NCI-H128 (cell line): ENCODE results near the gene LZTS3.
"Not testable (repeated sequence)": the region's sequence is repeated elsewhere in the genome, so short reads cannot be mapped to it uniquely, and the experiment has no call there.

ENCODE experiments used
- DNase-seq: peaks from one replicate; lab custom pipeline; 2025; ENCODE audit not compliant: unreplicated experiment; lab: John Stamatoyannopoulos, UW

LZTS3 gene

GRCh38 chr20:3192226-3193015 lies 19.1 kb upstream of the LZTS3 start:
- no peak for DNase-seq

GRCh38 chr20:3190681-3191111 lies 17.3 kb upstream of the LZTS3 start:
- DNase-seq: no peak

GRCh38 chr20:3189561-3190131 lies 16.3 kb upstream of the LZTS3 start:
- DNase-seq: no peak

GRCh38 chr20:3188823-3189413 lies 15.6 kb upstream of the LZTS3 start:
- DNase-seq: no peak

GRCh38 chr20:3187861-3188260 lies 14.5 kb upstream of the LZTS3 start:
- not testable (repeated sequence) for DNase-seq

GRCh38 chr20:3183896-3184612 lies 10.7 kb upstream of the LZTS3 start:
- no peak for DNase-seq

- DNase-seq: not testable (repeated sequence)
These were observed 9.1 kb upstream of the LZTS3 start for GRCh38 chr20:3182429-3182828.

- DNase-seq: no peak
These were observed 7.9 kb upstream of the LZTS3 start for GRCh38 chr20:3181270-3181669.

GRCh38 chr20:3180319-3180718 lies 7.0 kb upstream of the LZTS3 start:
- DNase-seq: no peak

GRCh38 chr20:3177746-3178485 lies 4.6 kb upstream of the LZTS3 start:
- DNase-seq: no peak

- no peak for DNase-seq
These were observed 1.9 kb upstream of the LZTS3 start for GRCh38 chr20:3175270-3175669.

- no peak for DNase-seq
These were observed 1.3 kb upstream of the LZTS3 start for GRCh38 chr20:3174442-3175261.

- DNase-seq: peak; percentile 74
These were observed 477 bp upstream of the LZTS3 start for GRCh38 chr20:3173610-3174441.

GRCh38 chr20:3172126-3172932 lies 1.0 kb downstream of the LZTS3 start:
- no peak for DNase-seq

- no peak for DNase-seq
These were observed 1.8 kb downstream of the LZTS3 start for GRCh38 chr20:3171391-3172125.

- no peak for DNase-seq
These were observed 4.3 kb downstream of the LZTS3 start for GRCh38 chr20:3168829-3169590.
